ENCODE data around the gene CADM1.

Gene CADM1

GRCh38 chr11:115364896-115365295 lies 139.3 kb downstream of the CADM1 start:
- no peaks in the 10 kb centered on the region for H3K27me3 ChIP-seq (replicated peaks; ENCODE audit: control insufficient read depth, insufficient read depth, low read length)
- no peaks in the 10 kb centered on the region for H3K36me3 ChIP-seq (ENCODE audit: control insufficient read depth, insufficient read depth, low read length, severe bottlenecking)
- H3K4me3 ChIP-seq (ENCODE audit: low read length) = no peak overlapping the region
- DNase-seq (ENCODE audit: low read depth) = no peak
- H3K4me1 ChIP-seq (ENCODE audit: control insufficient read depth, insufficient read depth, low read length) = no peaks in the 10 kb centered on the region
- H3K9me3 ChIP-seq (ENCODE audit: control insufficient read depth, low read length) = no peaks in the 10 kb centered on the region
- no peak overlapping the region for H3K9ac ChIP-seq (ENCODE audit: low read length)

GRCh38 chr11:115363921-115364320 lies 140.3 kb downstream of the CADM1 start:
- Histone ChIP-seq H3K9me3 (ENCODE audit: control insufficient read depth, low read length) (no peaks in the 10 kb centered on the region), H3K4me3 (ENCODE audit: low read length) (no peak overlapping the region), H3K36me3 (ENCODE audit: control insufficient read depth, insufficient read depth, low read length, severe bottlenecking) (no peaks in the 10 kb centered on the region), H3K9ac (ENCODE audit: low read length) (no peak overlapping the region), H3K27me3 (replicated peaks; ENCODE audit: control insufficient read depth, insufficient read depth, low read length) (no peaks in the 10 kb centered on the region), H3K4me1 (ENCODE audit: control insufficient read depth, insufficient read depth, low read length) (no peaks in the 10 kb centered on the region)
- DNase-seq (ENCODE audit: low read depth) = no peak

GRCh38 chr11:115363426-115363825 lies 140.8 kb downstream of the CADM1 start:
- DNase-seq (ENCODE audit: low read depth) = no peak
- no peaks in the 10 kb centered on the region for H3K9me3 ChIP-seq (ENCODE audit: control insufficient read depth, low read length)
- H3K4me3 ChIP-seq (ENCODE audit: low read length) = no peak overlapping the region
- no peaks in the 10 kb centered on the region for H3K27me3 ChIP-seq (replicated peaks; ENCODE audit: control insufficient read depth, insufficient read depth, low read length)
- H3K36me3 ChIP-seq (ENCODE audit: control insufficient read depth, insufficient read depth, low read length, severe bottlenecking) = no peaks in the 10 kb centered on the region
- H3K9ac ChIP-seq (ENCODE audit: low read length) = no peak overlapping the region
- H3K4me1 ChIP-seq (ENCODE audit: control insufficient read depth, insufficient read depth, low read length) = no peaks in the 10 kb centered on the region

- H3K4me1 ChIP-seq (ENCODE audit: control insufficient read depth, insufficient read depth, low read length) = no peaks in the 10 kb centered on the region
- no peak overlapping the region for H3K4me3 ChIP-seq (ENCODE audit: low read length)
- H3K27me3 ChIP-seq (replicated peaks; ENCODE audit: control insufficient read depth, insufficient read depth, low read length) = no peaks in the 10 kb centered on the region
- H3K9me3 ChIP-seq (ENCODE audit: control insufficient read depth, low read length) = no peaks in the 10 kb centered on the region
- no peak overlapping the region for H3K9ac ChIP-seq (ENCODE audit: low read length)
- no peak for DNase-seq (ENCODE audit: low read depth)
- no peaks in the 10 kb centered on the region for H3K36me3 ChIP-seq (ENCODE audit: control insufficient read depth, insufficient read depth, low read length, severe bottlenecking)
These were observed 141.2 kb downstream of the CADM1 start for GRCh38 chr11:115362997-115363396.

GRCh38 chr11:115361025-115361424 lies 143.2 kb downstream of the CADM1 start:
- Histone ChIP-seq H3K27me3 (replicated peaks; ENCODE audit: control insufficient read depth, insufficient read depth, low read length) (no peaks in the 10 kb centered on the region), H3K36me3 (ENCODE audit: control insufficient read depth, insufficient read depth, low read length, severe bottlenecking) (no peaks in the 10 kb centered on the region), H3K9me3 (ENCODE audit: control insufficient read depth, low read length) (no peaks in the 10 kb centered on the region), H3K4me3 (ENCODE audit: low read length) (no peak overlapping the region), H3K9ac (ENCODE audit: low read length) (no peak overlapping the region), H3K4me1 (ENCODE audit: control insufficient read depth, insufficient read depth, low read length) (no peaks in the 10 kb centered on the region)
- DNase-seq (ENCODE audit: low read depth) = no peak

GRCh38 chr11:115360186-115360824 lies 143.9 kb downstream of the CADM1 start:
- no peak for DNase-seq (ENCODE audit: low read depth)
- no peaks in the 10 kb centered on the region for H3K27me3 ChIP-seq (replicated peaks; ENCODE audit: control insufficient read depth, insufficient read depth, low read length)
- no peak overlapping the region for H3K9ac ChIP-seq (ENCODE audit: low read length)
- no peak overlapping the region for H3K4me3 ChIP-seq (ENCODE audit: low read length)
- no peaks in the 10 kb centered on the region for H3K36me3 ChIP-seq (ENCODE audit: control insufficient read depth, insufficient read depth, low read length, severe bottlenecking)
- no peaks in the 10 kb centered on the region for H3K9me3 ChIP-seq (ENCODE audit: control insufficient read depth, low read length)
- H3K4me1 ChIP-seq (ENCODE audit: control insufficient read depth, insufficient read depth, low read length) = no peaks in the 10 kb centered on the region

- H3K27me3 ChIP-seq (replicated peaks; ENCODE audit: control insufficient read depth, insufficient read depth, low read length) = peaks cover 11% of the 10 kb centered on the region
- DNase-seq (ENCODE audit: low read depth) = no peak
- no peak overlapping the region for H3K9ac ChIP-seq (ENCODE audit: low read length)
- no peak overlapping the region for H3K4me3 ChIP-seq (ENCODE audit: low read length)
- H3K4me1 ChIP-seq (ENCODE audit: control insufficient read depth, insufficient read depth, low read length) = no peaks in the 10 kb centered on the region
- no peaks in the 10 kb centered on the region for H3K9me3 ChIP-seq (ENCODE audit: control insufficient read depth, low read length)
- no peaks in the 10 kb centered on the region for H3K36me3 ChIP-seq (ENCODE audit: control insufficient read depth, insufficient read depth, low read length, severe bottlenecking)
These were observed 147.1 kb downstream of the CADM1 start for GRCh38 chr11:115357066-115357465.

- DNase-seq (ENCODE audit: low read depth) = no peak
- Histone ChIP-seq H3K4me3 (ENCODE audit: low read length) (no peak overlapping the region), H3K4me1 (ENCODE audit: control insufficient read depth, insufficient read depth, low read length) (no peaks in the 10 kb centered on the region)
These were observed 151.3 kb downstream of the CADM1 start for GRCh38 chr11:115352805-115353485.

GRCh38 chr11:115349335-115350017 lies 154.7 kb downstream of the CADM1 start:
- Histone ChIP-seq H3K4me1 (ENCODE audit: control insufficient read depth, insufficient read depth, low read length) (no peaks in the 10 kb centered on the region), H3K4me3 (ENCODE audit: low read length) (no peak overlapping the region), H3K9me3 (ENCODE audit: control insufficient read depth, low read length) (no peaks in the 10 kb centered on the region), H3K27me3 (replicated peaks; ENCODE audit: control insufficient read depth, insufficient read depth, low read length) (peaks cover 13% of the 10 kb centered on the region), H3K9ac (ENCODE audit: low read length) (no peak overlapping the region), H3K36me3 (ENCODE audit: control insufficient read depth, insufficient read depth, low read length, severe bottlenecking) (no peaks in the 10 kb centered on the region)
- no peak for DNase-seq (ENCODE audit: low read depth)

More at GRCh38 chr11:115352805-115353485, 151.3 kb downstream of the CADM1 start:
- peaks cover 13% of the 10 kb centered on the region for H3K27me3 ChIP-seq (replicated peaks; ENCODE audit: control insufficient read depth, insufficient read depth, low read length)
- H3K9ac ChIP-seq (ENCODE audit: low read length) = no peak overlapping the region
- H3K9me3 ChIP-seq (ENCODE audit: control insufficient read depth, low read length) = no peaks in the 10 kb centered on the region
- no peaks in the 10 kb centered on the region for H3K36me3 ChIP-seq (ENCODE audit: control insufficient read depth, insufficient read depth, low read length, severe bottlenecking)

- peaks cover 8% of the 10 kb centered on the region for H3K27me3 ChIP-seq (replicated peaks; ENCODE audit: control insufficient read depth, insufficient read depth, low read length)
- H3K4me1 ChIP-seq (ENCODE audit: control insufficient read depth, insufficient read depth, low read length) = no peaks in the 10 kb centered on the region
- no peak overlapping the region for H3K4me3 ChIP-seq (ENCODE audit: low read length)
- no peak overlapping the region for H3K9ac ChIP-seq (ENCODE audit: low read length)
- no peaks in the 10 kb centered on the region for H3K9me3 ChIP-seq (ENCODE audit: control insufficient read depth, low read length)
- DNase-seq (ENCODE audit: low read depth) = no peak
- H3K36me3 ChIP-seq (ENCODE audit: control insufficient read depth, insufficient read depth, low read length, severe bottlenecking) = no peaks in the 10 kb centered on the region
These were observed 155.8 kb downstream of the CADM1 start for GRCh38 chr11:115348416-115348815.

- H3K4me3 ChIP-seq (ENCODE audit: low read length) = no peak overlapping the region
- DNase-seq (ENCODE audit: low read depth) = no peak
These were observed 157.1 kb downstream of the CADM1 start for GRCh38 chr11:115347106-115347505.

More at GRCh38 chr11:115347106-115347505, 157.1 kb downstream of the CADM1 start:
- Histone ChIP-seq H3K27me3 (replicated peaks; ENCODE audit: control insufficient read depth, insufficient read depth, low read length) (peaks cover 3% of the 10 kb centered on the region), H3K9me3 (ENCODE audit: control insufficient read depth, low read length) (no peaks in the 10 kb centered on the region), H3K36me3 (ENCODE audit: control insufficient read depth, insufficient read depth, low read length, severe bottlenecking) (no peaks in the 10 kb centered on the region), H3K4me1 (ENCODE audit: control insufficient read depth, insufficient read depth, low read length) (no peaks in the 10 kb centered on the region), H3K9ac (ENCODE audit: low read length) (no peak overlapping the region)

All from adipocyte (in vitro differentiated cells).